ENCODE data around the gene ATP23.

- TF ChIP-seq CTCF (conservative IDR thresholded peaks at IDR 0.05; ENCODE audit: low read length) (no peak), EZH2phosphoT487 (IDR thresholded peaks at IDR 0.05; ENCODE audit: borderline replicate concordance, low read depth, low read length) (no peak)
Observed at GRCh38 chr12:57990241-57990883, 49.0 kb downstream of the ATP23 start.
